HG02870 (cell line): ENCODE results near the gene MRTFA.
"Not testable (repeated sequence)": the region's sequence is repeated elsewhere in the genome, so short reads cannot be mapped to it uniquely, and the experiment has no call there.

Source experiments
- ATAC-seq: cut with Tn5 transposase; IDR thresholded peaks from one replicate; pipeline ENCODE4 v1.9.1; 2021; ENCODE audit warnings: mild to moderate bottlenecking, moderate library complexity; ENCODE audit not compliant: unreplicated experiment

The MRTFA gene

DNA sequence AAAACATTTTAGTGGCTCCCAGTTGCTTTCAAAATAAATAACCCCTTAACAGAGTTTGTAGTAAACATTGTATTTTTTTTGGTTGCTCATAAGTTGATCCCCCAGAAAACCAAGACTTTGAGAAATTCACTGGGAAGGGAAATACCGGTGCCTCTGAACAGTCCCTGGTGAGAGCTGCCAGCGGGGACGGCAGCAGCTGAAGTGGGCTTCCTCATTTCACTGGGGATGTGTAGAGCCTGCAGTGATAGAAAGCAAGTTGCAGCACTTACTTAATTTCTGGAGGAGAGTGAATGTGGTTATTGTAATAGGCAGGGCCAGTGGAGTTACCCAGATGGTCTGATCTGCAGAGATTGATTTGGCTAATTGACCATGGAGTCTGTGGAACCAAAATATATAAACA is 24.2 kb upstream of the MRTFA start:
- no peak for ATAC-seq

DNA sequence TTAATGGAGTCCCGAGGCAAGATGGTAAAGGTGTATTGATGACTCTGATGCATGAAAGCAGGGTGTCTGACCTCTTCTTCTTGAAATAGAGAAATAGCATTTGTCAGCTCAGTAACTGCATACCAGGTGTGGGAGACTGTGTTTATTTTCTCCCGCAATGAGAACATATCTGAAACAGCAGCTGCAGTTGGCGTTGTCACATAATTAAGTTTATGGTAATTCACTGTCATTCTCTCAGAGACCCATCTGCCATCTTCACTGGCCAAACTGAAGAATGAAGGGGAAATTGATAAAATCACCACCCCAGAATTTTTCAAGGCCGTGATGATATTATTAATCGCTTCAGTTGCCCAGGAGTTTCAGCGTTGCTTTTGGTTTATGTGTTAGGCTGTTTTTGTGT is 22.6 kb upstream of the MRTFA start:
- no peak for ATAC-seq

DNA sequence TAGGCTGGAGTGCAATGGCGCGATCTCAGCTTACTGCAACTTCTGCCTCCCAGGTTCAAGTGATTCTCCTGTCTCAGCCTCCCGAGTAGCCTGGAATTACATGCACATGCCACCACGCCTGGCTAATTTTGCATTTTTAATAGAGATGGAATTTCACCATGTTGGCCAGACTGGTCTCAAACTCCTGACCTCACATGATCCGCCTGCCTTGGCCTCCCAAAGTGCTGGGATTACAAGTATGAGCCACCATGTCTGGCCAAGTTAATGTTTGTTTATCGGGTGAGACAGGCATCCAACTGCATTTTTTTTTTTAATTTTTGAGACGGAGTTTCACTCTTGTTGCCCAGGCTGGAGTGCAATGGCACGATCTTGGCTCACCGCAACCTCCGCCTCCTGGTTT is 20.1 kb upstream of the MRTFA start:
- ATAC-seq = not testable (repeated sequence)

DNA sequence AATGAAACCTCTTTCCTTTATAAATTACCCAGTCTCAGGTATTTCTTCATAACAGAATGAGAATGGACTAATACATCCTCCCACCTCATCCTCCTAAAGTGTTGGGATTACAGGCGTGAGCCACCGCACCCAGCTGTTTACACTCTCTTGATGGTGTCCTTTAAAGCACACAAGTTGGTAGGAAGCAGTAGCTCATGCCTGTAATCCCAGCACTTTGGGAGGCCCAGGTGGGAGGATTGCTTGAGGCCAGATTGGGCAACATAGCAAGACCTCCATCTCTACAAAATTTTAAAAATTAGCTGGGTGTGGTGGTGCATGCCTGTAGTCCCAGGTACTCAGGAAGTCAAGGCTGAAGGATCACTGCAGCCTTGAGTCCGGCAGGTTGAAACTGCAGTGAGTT is 19.4 kb upstream of the MRTFA start:
- not testable (repeated sequence) for ATAC-seq

DNA sequence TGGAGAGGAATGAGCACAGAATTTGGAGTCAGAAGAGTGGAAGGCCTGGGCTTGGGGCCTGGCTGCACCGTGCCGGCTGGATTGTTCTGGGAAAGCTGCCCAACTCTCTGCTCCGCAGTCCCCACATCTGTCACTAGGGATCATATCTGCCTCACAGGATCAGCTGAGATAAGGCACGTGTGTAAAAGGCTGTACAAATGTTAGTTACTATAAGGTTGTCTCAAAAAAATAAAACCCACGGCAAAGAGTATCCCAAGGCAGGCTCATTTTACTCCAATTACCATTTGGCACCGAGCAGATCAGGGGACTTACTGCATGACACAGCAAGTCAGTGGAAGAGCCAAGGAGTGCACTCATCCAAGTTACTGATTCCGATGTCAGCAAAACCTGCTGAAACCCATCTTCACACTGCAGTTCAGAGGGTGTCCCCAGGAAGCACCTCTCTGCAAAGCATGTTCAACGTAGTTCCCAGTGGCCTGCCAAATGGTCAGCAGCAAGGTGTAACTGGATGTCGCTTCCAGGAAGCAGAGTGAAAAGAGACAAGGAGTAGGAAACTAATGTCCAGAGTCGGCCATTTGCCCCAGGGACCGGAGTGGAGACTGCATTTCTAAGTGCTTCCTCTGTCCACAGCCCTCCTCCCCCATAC is 18.1 kb upstream of the MRTFA start:
- ATAC-seq = no peak

DNA sequence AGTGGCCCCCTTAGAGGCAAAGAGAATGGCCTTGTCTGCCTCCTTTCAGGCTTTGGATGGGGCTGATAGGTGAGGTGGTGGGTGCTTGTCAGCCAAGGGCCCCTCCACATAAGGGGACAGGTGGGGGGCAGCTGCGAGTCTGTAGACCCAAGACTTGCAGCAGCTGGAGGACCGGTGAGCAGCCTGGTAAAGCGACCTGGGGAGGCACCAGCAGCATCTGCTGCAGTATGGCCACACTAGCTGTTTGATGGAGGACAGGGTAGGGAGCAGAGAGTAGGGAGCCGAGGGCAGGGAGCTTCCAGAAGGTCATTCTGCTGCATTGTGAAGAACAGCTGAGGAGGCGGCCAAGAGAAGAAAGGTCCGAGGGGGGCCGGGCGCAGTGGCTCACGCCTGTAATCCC is 16.8 kb upstream of the MRTFA start:
- ATAC-seq = no peak

DNA sequence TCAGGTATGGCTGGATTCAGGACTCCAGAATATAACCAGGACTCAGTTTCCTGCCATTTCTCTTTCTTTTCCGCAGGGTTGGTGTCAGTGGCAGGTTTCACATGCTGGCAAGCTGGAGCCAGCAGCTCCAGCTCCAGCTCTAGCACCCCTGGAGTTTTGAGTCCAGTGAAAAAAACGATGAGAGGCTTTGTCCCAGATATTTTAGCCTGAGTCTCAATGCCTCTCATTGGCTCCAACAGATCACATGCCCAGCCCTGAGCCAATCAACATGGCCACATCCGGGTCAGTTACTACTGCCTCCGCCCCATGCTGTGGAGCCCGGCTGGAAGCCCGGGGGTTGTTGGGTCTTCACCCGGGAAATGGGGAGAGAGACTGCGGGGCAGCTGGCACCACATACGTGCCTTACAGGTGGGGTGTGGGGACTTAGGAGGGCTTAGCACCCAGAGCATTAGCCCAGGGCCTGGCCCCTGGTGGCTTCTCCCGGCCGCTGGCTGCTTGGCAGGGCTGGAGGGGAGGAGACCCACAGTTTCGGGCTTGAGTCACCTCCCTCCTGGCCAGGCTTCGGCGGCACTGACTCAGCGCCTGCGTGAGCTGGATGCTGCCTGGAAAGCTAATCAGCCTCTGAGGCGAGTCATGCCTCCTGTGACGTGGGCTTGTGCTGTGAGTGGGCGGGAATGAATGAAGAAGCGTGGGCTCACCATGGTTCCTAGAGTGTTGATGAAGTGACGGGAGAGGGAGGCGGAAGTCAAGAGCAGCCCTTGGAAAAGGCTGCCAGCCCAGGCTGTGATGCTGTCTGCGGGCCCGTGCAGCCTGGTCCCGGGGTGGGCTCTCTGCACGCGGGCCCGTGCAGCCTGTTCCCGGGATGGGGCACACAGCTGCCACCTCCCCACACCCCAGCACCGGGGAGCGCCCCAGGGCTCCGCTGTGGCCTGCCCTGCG is 15.3 kb upstream of the MRTFA start:
- ATAC-seq = peak; percentile 75

DNA sequence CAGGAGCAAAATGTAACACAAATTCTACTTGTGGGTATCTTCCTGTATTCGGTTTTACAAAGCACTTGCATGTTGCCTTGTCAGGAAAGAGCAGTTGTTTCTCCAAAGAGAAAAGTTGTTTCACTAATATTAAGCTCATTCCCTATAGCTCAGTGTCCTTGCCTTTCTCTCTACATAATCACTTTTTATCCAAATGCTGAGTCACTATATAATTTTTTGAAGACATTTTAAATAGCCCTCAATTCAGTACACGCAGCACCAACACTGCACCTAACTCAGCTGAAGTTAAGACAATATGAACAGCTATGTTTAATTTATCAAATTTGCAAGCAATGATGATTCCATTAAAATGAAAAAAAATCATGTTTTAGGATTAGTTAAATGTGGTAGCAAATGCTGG is 14.5 kb upstream of the MRTFA start:
- no peak for ATAC-seq

DNA sequence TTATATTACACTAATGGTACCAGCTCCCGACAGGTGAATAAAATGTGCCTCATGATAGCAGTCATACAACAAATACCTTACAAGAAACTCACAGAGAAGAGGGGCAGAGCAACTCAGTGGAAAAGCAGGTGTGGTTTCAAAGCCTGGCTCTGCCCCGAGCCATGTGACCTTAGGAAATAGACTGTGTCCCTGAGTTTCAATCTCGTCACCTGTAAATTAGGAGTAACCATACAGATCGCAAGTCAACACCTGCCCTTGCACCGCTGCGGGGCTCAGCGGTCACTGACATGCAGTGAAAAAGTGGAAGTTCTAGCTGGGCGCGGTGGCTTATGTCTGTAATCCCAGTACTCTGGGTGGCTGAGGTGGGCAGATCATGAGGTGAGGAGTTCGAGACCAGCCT is 11.9 kb upstream of the MRTFA start:
- ATAC-seq = no peak

DNA sequence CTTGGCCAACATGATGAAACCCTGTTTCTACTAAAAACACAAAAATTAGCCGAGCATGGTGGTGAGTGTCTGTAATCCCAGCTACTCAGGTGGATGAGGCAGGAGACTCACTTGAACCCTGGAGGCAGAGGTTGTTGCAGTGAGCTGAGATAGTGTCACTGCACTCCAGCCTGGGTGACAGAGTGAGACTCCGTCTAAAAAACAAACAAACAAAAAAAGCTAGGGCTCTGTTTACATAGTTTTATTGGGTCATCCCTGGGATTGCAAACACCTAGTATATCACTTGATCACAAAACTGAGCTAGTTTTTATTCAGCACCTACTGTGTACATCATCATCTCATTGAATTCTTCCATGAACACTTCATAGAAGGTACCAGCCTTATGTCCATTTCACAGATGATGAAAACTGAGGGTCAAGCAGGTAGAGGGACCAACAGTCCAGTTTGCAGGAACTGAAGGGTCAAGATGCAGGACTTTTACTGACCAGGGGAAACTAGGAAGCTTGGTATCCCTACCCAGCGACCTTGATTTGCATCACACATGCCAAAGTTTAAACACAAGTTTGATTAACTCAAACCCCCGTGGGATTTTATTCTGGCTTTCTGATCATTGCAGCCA is 9.2 kb upstream of the MRTFA start:
- ATAC-seq = no peak

DNA sequence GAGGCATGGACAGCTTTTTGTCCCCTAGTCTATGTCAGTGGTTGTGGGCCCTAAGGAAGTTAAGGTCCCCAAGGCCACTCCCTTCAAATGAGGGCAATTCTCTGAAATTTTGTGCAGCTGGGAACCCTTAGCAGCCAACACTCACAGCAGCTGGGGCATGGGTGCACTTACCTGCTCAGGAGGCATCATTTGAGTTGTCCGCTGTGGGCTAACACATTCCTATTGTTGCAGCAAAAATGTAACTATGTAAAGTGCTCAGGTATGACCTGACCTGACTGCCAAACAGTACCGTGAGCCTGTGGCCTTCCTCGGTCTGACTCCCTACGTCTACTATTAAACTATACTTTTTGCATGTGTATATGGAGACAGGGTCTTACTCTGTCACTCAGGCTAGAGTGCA is 5.8 kb upstream of the MRTFA start:
- no peak for ATAC-seq

DNA sequence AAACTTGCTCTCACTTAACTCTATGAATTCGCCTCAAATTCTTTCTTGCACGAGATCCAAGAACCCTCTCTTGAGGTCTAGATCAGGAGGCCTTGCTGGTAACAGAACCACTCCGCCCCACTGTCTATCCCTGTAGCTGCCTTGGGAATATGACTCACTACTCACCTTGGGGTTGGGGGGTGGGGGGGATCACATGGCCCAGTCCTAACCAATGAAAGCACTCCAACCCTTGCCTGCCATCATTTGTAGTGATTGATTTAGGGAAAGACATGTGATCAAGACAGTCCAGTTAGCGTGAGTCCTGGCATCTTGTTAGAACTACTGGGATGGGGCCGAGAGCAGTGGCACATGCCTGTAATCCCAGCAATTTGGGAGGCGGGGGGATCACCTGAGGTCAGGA is 4.8 kb upstream of the MRTFA start:
- ATAC-seq = no peak

DNA sequence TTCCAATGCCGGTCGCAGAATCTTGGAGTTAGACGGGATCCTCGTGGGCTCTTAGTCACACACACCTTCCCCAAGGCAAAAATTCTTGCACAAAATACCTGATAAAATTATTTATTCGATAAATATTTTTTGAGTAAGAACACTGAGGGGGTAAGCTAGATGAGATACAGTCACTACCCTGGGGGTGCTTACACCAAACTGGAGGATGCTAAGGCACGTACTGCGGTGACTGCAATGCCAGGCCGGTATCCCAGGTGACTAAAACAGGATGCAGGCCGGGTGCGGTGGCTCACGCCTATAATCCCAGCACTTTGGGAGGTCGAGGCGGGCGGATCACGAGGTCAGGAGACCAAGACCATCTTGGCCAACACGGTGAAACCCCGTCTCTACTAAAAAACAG is 1.7 kb upstream of the MRTFA start:
- ATAC-seq = no peak

DNA sequence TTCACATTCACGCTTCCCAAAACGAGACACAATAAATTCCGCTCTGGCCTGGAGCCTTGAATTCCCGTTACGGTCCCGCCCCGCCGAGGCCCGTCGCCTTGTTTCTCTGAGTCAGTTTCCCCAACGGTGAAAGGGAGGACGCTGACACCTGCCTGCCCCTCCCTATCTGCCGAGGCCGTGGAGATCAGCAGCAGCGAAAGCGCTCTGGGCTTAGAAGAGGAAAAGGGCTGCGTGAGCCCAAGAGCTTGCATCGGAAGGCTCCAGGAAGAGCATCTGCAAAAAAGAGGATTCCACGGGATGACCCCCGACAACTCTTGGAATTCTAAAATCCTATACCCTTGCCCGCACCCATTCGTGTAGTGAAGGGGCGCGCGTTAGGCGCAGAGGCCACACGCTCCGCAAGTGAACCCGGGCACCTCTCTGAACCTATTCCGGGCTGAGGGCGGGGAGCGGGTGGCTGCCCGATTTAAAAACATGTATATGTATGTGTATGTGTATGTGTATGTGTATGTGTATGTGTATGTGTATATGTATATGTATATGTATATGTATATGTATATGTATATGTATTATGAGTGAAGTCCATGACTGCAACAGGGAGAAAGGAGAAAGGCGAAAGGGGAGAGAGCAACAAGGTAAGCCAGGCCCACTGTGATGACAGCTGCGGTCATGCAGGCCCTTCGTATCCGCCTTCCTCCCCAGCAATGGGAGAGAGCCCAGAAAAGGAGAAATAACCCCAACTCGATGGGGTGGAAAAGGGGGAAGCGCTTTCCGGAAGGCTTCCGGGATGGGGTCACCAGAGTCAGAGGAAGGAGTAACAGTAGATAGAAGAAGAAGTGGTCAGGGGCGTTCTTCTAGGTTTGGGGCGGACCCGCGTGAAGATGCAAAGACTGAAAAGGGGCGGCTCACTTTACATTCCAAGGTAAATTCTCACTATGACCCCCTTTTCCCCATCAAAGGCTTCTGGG is 948 bp upstream of the MRTFA start:
- peak; percentile 4 for ATAC-seq

DNA sequence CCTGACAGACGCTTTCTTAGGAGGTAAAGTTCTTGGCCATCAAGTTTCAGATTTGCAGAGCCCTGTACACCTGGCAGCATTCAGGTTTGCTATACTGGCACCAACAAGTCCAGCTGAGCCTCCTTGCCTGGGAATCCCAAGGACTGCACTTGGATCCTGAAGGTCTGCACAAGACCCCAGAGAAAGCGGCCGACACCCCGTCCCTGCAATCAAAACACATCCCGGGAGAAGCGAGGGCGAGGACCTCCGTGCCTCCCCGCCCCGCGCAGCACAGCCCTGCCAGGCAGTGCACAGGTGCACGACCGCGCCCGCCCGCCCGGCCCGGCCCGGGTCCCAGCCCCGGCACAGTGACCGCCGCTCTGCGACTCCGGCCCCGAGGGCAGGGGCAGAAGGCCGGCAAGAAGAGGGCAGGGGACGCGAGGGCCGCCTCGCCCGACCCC is 559 bp downstream of the MRTFA start:
- ATAC-seq = peak; percentile 0

DNA sequence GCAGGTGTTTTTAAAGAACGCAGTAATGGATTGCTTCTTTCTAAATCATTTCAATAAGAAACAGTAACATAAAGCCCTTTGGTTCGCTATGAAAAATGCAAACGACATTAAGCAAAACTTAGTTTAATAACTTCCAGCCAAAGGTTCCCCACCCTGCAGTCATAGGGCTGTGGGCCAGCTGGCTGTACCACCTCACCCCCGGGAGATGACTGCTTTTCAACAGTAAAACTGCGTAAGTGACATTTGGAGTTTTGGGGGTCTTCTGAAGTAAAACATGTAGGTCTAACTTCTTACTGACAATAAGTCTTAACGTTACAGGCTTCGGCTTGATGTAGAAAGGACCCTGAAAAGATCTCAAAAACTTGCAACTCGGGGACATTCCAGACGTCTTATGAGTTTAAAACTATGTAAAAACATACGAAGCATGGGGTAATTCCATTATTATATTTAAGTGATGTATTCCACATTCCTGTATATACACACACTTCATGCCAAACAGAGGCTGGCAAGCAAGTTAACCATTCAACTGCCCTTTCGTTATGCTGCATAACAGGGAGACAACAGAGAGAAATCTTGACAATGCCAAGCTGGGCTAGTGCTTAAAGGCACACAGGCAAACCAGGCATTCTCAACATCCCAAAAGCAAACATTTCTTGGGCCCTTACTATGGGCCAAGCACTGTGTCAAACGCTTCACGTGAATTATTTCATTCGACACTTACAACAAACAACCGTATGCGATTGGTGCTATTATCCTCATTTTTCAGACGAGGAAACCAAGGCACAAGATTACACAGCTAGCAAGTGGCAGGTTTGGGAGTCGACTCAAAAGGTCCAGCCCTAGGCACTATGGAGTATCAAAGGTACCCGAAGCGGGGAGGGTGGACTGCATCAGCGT is 1.2 kb downstream of the MRTFA start:
- ATAC-seq = no peak

DNA sequence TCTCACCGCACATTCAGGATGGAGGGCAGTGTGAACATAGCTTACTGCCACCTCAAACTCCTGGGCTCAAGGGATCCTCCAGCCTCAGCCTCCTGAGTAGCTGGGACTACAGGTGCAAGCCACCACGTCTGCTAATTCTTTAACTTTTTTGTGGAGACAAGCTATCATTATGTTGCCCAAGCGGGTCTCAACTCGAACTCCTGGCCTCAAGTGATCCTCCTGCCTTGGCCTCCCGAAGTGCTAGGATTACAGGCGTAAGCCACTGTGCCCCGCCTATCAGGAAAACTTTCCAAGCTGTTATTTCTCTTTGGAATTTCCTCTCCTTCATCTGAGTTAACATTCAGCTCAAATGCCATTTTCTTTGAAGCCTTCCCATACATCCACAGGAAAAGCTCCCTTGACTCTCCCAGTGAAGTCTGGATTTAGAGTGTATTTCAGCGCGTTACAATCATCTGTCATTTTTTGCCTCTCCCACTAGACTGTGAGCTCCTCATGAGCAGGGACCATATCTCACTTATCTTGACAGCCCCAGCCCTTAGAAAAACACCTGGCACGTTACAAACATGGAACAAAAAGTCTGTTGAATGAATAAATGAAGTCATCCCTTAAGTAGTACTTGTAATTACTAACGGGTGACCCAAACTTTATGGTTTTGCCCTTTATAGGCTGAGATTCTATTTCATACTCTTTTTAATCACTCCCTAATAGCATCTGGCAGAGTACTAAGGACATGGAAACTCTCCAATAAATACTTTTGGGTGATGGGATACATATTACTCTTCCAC is 2.2 kb downstream of the MRTFA start:
- no peak for ATAC-seq

DNA sequence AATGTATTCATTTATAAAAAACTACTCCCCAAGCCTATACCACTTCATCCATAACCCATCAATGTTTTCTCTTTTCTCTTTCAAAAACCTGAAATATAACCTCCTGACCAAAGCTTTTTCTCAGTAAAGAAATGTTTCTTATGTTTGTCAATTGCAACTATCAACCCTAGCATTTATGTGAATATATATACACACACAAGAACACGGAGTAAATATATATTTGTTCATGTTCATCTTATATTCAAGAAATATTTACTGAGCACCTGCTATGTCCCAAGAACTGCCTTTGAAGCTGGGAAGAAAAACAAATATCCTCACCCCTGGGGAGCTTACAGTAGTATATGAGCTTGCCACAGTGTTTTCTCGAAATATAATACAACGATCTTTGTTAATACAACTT is 3.5 kb downstream of the MRTFA start:
- no peak for ATAC-seq

DNA sequence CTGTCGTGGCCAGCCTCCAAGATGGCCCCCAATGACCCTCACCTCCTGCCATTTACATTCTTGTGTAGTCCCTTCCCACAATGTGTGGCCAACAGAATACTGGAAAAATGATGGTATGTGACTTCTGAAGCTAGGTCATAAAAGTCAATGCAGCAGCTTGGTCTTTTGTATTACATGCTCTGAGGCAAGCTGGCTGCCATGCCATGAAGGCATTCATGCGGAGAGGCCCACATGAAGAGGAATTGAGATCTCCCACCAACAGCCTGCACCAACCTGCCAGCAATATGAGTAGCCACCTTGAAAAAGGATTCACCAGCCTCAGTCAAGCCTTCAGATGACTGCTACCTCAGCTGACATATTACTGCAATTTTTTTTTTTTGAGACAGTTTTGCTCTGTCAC is 4.6 kb downstream of the MRTFA start:
- no peak for ATAC-seq
